BLaER1 treated with 17β-estradiol and CSF1 and Interleukin-3, amounts not matched to agents 10 nM and 100 nM (cell line): ENCODE measurements around the gene ASXL3.
A peak's percentile ranks its signal among the peaks of the same experiment; 100 is the strongest.

Experiments
- H3K27ac ChIP-seq, 11 experiments: shearing (Covaris generic); formaldehyde crosslinking; 2 replicates each; pipeline ENCODE4 v1.8.1; 2022
- H3K27me3 ChIP-seq, 11 experiments: shearing (Covaris generic); formaldehyde crosslinking; 2 replicates each; pipeline ENCODE4 v1.8.1; 2022
- H3K36me3 ChIP-seq, 11 experiments: shearing (Covaris generic); formaldehyde crosslinking; 2 replicates each; pipeline ENCODE4 v1.8.1; 2022
- H3K4me1 ChIP-seq, 10 experiments: shearing (Covaris generic); formaldehyde crosslinking; 2 replicates each; pipeline ENCODE4 v1.8.1; 2022
- H3K4me2 ChIP-seq, 11 experiments: shearing (Covaris generic); formaldehyde crosslinking; 2 replicates each; pipeline ENCODE4 v1.8.1; 2022
- H3K4me3 ChIP-seq, 10 experiments: shearing (Covaris generic); formaldehyde crosslinking; 2 replicates each; pipeline ENCODE4 v1.8.1; 2022
- H3K9ac ChIP-seq, 11 experiments: shearing (Covaris generic); formaldehyde crosslinking; 2 replicates each; pipeline ENCODE4 v1.8.1; 2022
- H3K9me3 ChIP-seq, 11 experiments: shearing (Covaris generic); formaldehyde crosslinking; replicated peaks in 1 of 11; 2 replicates each; pipeline ENCODE4 v1.8.1; 2022
- H4K20me1 ChIP-seq, 11 experiments: shearing (Covaris generic); formaldehyde crosslinking; 2 replicates each; pipeline ENCODE4 v1.8.1; 2022
- Cebpa-rat ChIP-seq, 11 experiments: shearing (Covaris generic); IDR thresholded peaks; 2 replicates each; pipeline ENCODE4 v1.8.1; 2022

Gene ASXL3

DNA sequence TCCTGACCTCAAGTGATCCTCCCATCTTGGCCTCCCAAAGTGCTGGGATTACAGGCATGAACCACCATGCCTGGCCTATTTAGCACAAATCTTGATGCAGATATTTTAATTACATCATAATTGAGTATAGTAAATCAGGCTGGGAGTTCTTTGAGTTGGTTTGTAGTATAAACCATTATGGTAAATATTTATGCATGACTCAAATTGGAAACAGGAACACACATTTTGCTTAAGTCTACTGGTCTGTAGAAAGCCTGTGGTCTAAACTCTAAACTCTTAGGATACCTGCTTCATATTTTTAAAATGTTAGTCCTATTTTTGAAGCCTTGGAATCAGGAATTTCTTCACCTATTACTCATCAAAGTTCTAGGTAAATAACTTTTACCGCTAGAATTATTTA lies 16.8 kb downstream of the ASXL3 start:
- H3K9ac ChIP-seq, result no peak overlapping the region
- no peak overlapping the region for H3K4me3 ChIP-seq
- TF ChIP-seq Cebpa-rat (IDR thresholded peaks at IDR 0.05), result no peak
- no peak overlapping the region for H3K27ac ChIP-seq
- H3K9me3 ChIP-seq, result no peaks in the 10 kb centered on the region
- H3K4me1 ChIP-seq, result peaks cover 0 to 5% (median 0%) of the 10 kb centered on the region in 10 experiments; a peak in 2 of 20 replicates
- H3K27me3 ChIP-seq, result no peaks in the 10 kb centered on the region
- H3K4me2 ChIP-seq, result no peak overlapping the region
- no peaks in the 10 kb centered on the region for H4K20me1 ChIP-seq
- H3K36me3 ChIP-seq, result no peaks in the 10 kb centered on the region

DNA sequence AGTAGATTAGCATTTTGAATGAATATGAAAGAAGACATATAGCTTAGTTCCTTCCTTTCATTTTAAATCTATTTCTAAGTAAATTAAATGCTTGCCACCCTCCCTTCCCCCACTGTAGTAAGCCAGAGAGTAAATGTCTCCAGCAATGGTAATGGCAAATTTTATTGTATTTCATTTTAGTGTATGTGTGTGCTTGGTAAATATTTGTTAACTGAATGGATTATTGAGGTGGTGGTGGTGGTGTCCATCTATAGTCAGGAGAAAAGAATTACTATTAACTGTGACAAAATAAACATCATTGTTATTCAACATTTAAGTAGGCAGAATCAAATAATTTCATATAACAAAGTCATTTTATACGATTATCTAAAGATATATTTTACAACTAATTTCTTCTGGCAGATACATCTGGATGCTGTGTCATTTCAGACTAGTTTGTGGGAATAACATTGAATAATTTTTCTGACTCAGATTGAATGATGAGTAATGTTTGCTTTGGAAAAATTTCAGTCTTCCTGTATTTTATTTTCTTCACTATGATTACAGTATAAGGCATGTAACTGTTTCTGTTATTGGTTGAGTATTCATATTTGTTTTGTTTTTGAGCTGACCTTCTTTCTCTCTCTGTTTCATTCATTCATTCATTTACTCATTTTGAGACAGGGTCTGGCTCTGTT lies 18.3 kb downstream of the ASXL3 start:
- H3K4me3 ChIP-seq, result no peak overlapping the region
- H3K36me3 ChIP-seq, result no peaks in the 10 kb centered on the region
- H3K27ac ChIP-seq, result no peak overlapping the region
- H3K9ac ChIP-seq, result no peak overlapping the region
- peaks cover 0 to 5% (median 0%) of the 10 kb centered on the region in 10 experiments; a peak in 2 of 20 replicates for H3K4me1 ChIP-seq
- H3K9me3 ChIP-seq, result no peaks in the 10 kb centered on the region
- H4K20me1 ChIP-seq, result no peaks in the 10 kb centered on the region
- TF ChIP-seq Cebpa-rat (IDR thresholded peaks at IDR 0.05), result no peak
- no peak overlapping the region for H3K4me2 ChIP-seq
- no peaks in the 10 kb centered on the region for H3K27me3 ChIP-seq

DNA sequence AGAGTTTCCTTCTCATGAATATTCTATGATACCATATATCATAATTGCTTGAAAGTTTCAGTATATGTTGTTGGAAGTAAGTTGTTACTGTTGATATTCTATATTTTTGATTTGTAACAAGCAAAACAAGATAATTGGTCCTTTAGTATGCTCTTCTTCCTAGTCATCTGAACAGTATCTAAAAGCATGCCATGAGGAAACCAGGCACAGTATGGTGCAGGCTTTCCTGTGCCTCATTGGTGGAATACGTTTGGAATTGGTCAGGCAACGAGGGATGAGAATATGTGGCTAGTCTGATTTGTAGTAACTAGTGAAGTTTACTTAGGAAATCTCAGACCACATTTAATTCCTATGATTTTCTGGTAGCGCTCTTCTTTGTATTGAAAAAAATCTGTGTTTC lies 22.8 kb downstream of the ASXL3 start:
- H3K36me3 ChIP-seq, result no peaks in the 10 kb centered on the region
- H4K20me1 ChIP-seq, result no peaks in the 10 kb centered on the region
- peaks cover 6 to 15% (median 12%) of the 10 kb centered on the region in 10 experiments; a peak in 18 of 20 replicates for H3K4me1 ChIP-seq
- no peaks in the 10 kb centered on the region for H3K27me3 ChIP-seq
- no peak for TF ChIP-seq Cebpa-rat (IDR thresholded peaks at IDR 0.05)
- no peak overlapping the region for H3K9ac ChIP-seq
- H3K4me3 ChIP-seq, result no peak overlapping the region
- H3K27ac ChIP-seq, result no peak overlapping the region
- no peaks in the 10 kb centered on the region for H3K9me3 ChIP-seq
- H3K4me2 ChIP-seq, result no peak overlapping the region

DNA sequence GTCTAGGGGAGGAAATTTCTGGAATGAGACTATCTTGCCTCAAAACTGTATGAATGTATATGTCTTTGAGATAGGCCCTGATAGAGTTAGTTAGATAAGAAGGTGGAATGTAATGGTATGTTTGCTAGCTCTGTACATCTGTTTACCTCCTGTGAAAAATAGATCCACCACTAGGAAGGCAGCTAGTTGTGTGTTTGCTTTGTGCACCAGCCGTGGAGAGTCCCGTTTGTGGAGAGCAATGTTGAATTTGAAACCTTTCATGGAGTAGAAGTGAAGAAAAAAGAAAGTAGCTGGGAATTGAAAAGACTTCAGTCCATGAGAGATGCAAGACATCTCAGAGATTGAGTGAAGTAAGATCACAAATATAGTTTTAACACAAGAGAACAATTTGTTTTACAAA lies 25.4 kb downstream of the ASXL3 start:
- H3K36me3 ChIP-seq, result no peaks in the 10 kb centered on the region

DNA sequence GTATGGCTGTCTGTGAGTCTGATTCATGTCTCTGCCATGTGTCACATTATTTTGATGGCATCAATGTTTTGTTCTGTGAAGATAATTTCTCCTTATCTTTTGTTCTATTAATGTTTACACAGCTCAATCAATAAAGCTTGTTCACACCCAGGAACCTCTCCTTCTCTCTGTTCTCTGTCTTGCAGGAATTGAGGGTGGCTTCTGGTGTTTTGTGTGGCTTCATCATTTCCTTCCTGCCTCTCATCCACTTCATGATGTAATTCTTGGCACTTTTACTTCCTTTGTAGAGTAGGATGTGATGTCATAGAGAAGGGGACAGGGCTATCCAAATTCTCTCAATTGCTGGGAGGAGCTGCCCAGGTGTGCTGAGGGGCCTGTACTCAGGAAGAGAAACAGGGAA lies 27.2 kb downstream of the ASXL3 start:
- no peaks in the 10 kb centered on the region for H3K27me3 ChIP-seq
- no peak overlapping the region for H3K9ac ChIP-seq
- H4K20me1 ChIP-seq, result no peaks in the 10 kb centered on the region
- H3K27ac ChIP-seq, result peak overlapping the region in 4 of 11 experiments; percentile 13 to 44 (median 20); a peak in 3 of 22 replicates
- no peak for TF ChIP-seq Cebpa-rat (IDR thresholded peaks at IDR 0.05)
- no peaks in the 10 kb centered on the region for H3K36me3 ChIP-seq
- H3K9me3 ChIP-seq, result no peaks in the 10 kb centered on the region
- H3K4me2 ChIP-seq, result peak overlapping the region; percentile 24 to 59 (median 39); a peak in 21 of 22 replicates
- H3K4me1 ChIP-seq, result peaks cover 6 to 18% (median 13%) of the 10 kb centered on the region in 10 experiments; a peak in 18 of 20 replicates
- no peak overlapping the region for H3K4me3 ChIP-seq

More for the DNA sequence above, 25.4 kb downstream of the ASXL3 start:
- no peak overlapping the region for H3K4me3 ChIP-seq
- no peak overlapping the region for H3K27ac ChIP-seq
- TF ChIP-seq Cebpa-rat (IDR thresholded peaks at IDR 0.05), result no peak
- H3K4me2 ChIP-seq, result no peak overlapping the region
- no peaks in the 10 kb centered on the region for H3K9me3 ChIP-seq
- no peaks in the 10 kb centered on the region for H4K20me1 ChIP-seq
- H3K9ac ChIP-seq, result no peak overlapping the region
- peaks cover 6 to 18% (median 13%) of the 10 kb centered on the region in 10 experiments; a peak in 18 of 20 replicates for H3K4me1 ChIP-seq
- H3K27me3 ChIP-seq, result no peaks in the 10 kb centered on the region

DNA sequence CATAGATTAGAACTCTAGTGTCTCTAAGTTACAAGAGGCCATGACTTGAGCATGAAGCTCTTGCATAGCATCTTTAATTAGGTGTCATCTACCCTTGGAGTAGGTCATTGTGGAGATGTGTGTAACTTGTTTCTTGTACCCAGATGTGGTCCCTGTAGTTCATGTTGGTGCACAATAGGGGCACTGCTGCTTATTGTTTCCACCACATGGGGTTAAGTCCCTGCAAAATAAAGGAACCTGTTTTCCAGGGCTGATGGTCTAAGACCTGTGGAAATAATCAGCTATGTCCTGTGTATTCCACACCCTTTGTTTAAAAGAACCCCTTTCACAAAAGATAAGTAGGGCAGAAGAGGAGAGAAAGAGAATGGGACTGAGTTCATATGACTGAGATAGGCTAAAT lies 28.6 kb downstream of the ASXL3 start:
- Histone ChIP-seq H3K9ac (no peak overlapping the region), H3K36me3 (no peaks in the 10 kb centered on the region), H4K20me1 (no peaks in the 10 kb centered on the region), H3K27me3 (no peaks in the 10 kb centered on the region), H3K9me3 (no peaks in the 10 kb centered on the region), H3K4me3 (no peak overlapping the region), H3K4me2 (no peak overlapping the region), H3K27ac (no peak overlapping the region), H3K4me1 (peaks cover 6 to 18% (median 13%) of the 10 kb centered on the region in 10 experiments; a peak in 18 of 20 replicates)
- no peak for TF ChIP-seq Cebpa-rat (IDR thresholded peaks at IDR 0.05)

DNA sequence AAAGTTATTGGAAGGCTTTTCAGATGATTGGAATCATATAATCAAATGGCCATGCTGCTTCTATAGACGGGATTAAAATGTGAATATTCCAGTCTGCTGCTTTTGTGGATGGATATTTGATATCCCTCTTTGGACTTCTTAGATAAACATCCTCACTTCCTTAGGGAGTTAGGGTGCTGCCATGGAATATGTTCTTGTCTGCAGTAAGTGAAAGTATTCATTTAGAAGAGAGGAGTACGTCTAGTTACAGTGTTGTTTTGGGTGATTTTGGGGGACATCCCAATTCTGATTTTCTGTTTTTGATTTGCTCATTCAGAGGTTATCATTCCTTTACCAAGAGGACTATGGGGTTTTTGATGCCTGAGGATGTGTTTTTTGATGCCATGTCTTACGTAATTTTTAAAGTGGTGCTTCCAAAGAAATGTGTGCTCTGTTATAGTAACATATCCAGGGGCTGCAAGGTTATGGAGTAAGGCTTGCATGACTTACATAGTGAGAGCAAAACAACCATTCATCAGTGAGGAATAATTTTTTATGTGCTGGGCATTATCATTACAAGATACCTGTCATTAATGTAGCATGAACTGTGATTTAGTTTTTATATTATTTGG lies 33.6 kb downstream of the ASXL3 start:
- Histone ChIP-seq H3K4me3 (no peak overlapping the region), H3K27me3 (no peaks in the 10 kb centered on the region), H3K4me2 (no peak overlapping the region)

DNA sequence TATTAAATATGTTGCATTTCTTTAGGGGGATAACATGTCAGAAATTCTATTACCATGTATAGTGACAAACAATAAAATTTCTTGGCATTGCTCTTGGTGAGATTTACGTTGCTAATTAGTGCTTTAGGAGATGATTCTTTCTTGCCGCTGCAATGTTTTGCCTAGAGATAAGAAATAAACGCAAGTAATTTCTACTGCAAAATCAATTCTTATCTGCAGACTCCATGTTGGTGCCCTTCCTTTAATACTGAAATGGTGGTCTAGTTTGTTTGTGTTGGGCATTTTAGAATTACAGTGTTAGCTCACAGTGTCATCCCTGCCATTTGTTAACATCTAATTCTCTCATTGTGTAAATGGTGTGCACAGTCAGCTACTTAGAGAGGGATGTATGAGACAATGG lies 34.6 kb downstream of the ASXL3 start:
- Histone ChIP-seq H3K4me1 (no peaks in the 10 kb centered on the region), H3K36me3 (no peaks in the 10 kb centered on the region), H4K20me1 (no peaks in the 10 kb centered on the region), H3K27ac (no peak overlapping the region), H3K9ac (no peak overlapping the region), H3K4me3 (no peak overlapping the region), H3K9me3 (no peaks in the 10 kb centered on the region), H3K4me2 (no peak overlapping the region), H3K27me3 (no peaks in the 10 kb centered on the region)
- TF ChIP-seq Cebpa-rat (IDR thresholded peaks at IDR 0.05), result no peak

More for the DNA sequence above, 33.6 kb downstream of the ASXL3 start:
- no peak for TF ChIP-seq Cebpa-rat (IDR thresholded peaks at IDR 0.05)
- H3K9me3 ChIP-seq, result no peaks in the 10 kb centered on the region
- H4K20me1 ChIP-seq, result no peaks in the 10 kb centered on the region
- no peak overlapping the region for H3K27ac ChIP-seq
- no peaks in the 10 kb centered on the region for H3K36me3 ChIP-seq
- H3K9ac ChIP-seq, result no peak overlapping the region
- no peaks in the 10 kb centered on the region for H3K4me1 ChIP-seq

DNA sequence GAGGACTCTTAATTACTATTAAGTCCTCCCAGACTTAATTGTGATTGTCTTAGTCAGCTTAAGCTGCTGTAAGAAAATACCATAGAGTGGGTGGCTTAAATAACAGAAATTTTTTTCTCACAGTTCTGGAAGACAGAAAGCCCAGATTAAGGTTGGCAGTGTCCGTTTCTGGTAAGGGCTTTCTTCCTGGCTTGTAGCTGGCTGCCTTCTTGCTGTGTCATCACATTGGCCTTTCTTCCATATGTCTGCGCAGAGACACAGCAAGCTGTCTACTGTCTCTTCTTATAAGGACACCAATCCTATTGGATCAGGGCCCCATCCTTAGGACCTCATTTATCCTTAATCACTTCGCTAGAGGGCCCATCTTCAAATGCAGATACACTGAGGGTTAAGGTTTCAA lies 38.5 kb downstream of the ASXL3 start:
- Histone ChIP-seq H4K20me1 (no peaks in the 10 kb centered on the region), H3K9ac (no peak overlapping the region), H3K9me3 (no peaks in the 10 kb centered on the region), H3K27ac (no peak overlapping the region), H3K4me1 (no peaks in the 10 kb centered on the region), H3K36me3 (no peaks in the 10 kb centered on the region), H3K27me3 (no peaks in the 10 kb centered on the region), H3K4me3 (no peak overlapping the region), H3K4me2 (no peak overlapping the region)
- TF ChIP-seq Cebpa-rat (IDR thresholded peaks at IDR 0.05), result no peak

DNA sequence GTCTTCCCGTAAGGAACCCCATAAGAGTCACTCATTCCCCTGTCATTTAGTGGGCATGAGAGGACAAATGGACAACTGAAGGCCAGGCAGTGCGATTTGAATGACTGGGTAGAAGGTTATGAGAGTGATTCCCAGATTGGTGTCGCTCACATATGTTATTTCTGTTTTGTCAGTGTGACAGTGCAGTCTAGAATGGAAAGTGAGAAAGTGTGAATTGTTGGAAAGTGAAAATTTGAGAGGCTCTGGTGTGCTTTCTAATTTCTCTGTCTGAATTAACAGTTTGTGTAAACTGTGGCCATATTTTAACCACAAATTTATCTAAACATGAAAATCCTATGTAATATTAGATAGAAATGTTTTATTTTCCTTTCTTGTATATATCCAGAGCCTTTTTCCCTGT lies 49.1 kb downstream of the ASXL3 start:
- no peak for TF ChIP-seq Cebpa-rat (IDR thresholded peaks at IDR 0.05)
- no peak overlapping the region for H3K27ac ChIP-seq
- no peak overlapping the region for H3K4me3 ChIP-seq
- no peaks in the 10 kb centered on the region for H4K20me1 ChIP-seq
- no peak overlapping the region for H3K4me2 ChIP-seq
- no peaks in the 10 kb centered on the region for H3K4me1 ChIP-seq
- no peaks in the 10 kb centered on the region for H3K9me3 ChIP-seq
- H3K36me3 ChIP-seq, result no peaks in the 10 kb centered on the region
- no peak overlapping the region for H3K9ac ChIP-seq
- H3K27me3 ChIP-seq, result no peaks in the 10 kb centered on the region
